ENCODE measurements around the gene CD209. TPM values are rescaled to one million over a fixed set of nuclear protein-coding genes. Genes with fewer than 3 reads are reported as not detected.
"Not testable (repeated sequence)": the region's sequence is repeated elsewhere in the genome, so short reads cannot be mapped to it uniquely, and the experiment has no call there.

CD209 gene, protein sequence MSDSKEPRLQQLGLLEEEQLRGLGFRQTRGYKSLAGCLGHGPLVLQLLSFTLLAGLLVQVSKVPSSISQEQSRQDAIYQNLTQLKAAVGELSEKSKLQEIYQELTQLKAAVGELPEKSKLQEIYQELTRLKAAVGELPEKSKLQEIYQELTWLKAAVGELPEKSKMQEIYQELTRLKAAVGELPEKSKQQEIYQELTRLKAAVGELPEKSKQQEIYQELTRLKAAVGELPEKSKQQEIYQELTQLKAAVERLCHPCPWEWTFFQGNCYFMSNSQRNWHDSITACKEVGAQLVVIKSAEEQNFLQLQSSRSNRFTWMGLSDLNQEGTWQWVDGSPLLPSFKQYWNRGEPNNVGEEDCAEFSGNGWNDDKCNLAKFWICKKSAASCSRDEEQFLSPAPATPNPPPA
- 7.0 TPM for total RNA-seq
- long read RNA-seq, full-length matches to known transcripts = 2 of 3 reads
- long read RNA-seq, partial matches to known transcripts = 1 of 3 reads
- long read RNA-seq, other reads (novel, unspliced or antisense) = 0 of 3 reads

DNA sequence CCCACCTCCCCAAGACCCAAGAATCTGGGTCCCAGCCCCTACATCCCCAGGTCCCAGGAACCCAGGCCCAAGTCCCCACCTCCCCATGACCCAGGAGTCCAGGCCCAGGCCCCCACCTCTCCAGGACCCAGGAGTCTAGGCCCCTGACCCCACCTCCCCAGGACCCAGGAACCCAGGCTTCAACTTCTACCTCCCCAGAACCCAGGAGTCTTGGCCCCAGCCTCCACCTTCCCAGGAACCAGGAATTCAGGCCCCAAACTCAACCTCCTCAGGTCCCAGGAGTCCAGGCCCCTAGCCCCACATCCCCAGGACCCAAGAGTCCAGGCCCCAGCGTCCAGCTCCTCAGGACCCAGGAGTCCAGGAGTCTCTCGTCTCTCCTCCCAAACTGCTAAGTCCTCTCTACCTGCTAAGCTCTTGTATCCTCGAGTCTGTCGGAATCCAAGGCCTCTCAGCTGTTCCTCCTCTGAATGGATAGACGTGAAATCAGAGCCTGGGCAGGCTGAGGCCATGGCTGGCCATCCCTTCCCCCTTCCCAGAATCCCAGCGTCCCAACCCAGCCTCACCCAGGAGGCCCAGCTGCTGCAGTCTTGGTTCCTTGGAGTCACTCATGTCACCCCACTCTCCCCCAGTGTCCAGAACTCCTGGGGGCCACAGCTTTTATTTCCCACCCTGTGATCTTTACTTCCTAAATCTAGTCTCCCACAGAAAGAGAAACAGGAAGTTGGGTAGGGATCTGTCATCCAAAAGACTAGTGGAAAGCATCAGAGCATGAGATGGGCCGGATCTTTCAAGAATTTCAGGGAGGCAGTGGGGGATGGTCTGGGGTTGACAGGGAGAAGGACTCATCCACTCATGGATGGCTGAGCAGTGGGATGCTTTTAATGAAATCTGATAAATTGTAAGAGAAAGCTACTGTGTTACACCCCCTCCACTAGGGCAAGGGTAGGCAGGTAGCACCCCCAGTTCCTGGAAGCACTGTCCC is at the start of gene CD209:
TSS of gene CD209 (minus strand) at position 632 of the 982 bp plus-strand sequence. CDS start at position 609, 23 bp downstream.
- H3K27ac ChIP-seq (replicated peaks) = peak within 1 kb of the TSS; percentile 30
- H3K9me3 ChIP-seq (replicated peaks) = peaks cover 5% of the 10 kb centered on the region
- TF ChIP-seq, protein P1, sequence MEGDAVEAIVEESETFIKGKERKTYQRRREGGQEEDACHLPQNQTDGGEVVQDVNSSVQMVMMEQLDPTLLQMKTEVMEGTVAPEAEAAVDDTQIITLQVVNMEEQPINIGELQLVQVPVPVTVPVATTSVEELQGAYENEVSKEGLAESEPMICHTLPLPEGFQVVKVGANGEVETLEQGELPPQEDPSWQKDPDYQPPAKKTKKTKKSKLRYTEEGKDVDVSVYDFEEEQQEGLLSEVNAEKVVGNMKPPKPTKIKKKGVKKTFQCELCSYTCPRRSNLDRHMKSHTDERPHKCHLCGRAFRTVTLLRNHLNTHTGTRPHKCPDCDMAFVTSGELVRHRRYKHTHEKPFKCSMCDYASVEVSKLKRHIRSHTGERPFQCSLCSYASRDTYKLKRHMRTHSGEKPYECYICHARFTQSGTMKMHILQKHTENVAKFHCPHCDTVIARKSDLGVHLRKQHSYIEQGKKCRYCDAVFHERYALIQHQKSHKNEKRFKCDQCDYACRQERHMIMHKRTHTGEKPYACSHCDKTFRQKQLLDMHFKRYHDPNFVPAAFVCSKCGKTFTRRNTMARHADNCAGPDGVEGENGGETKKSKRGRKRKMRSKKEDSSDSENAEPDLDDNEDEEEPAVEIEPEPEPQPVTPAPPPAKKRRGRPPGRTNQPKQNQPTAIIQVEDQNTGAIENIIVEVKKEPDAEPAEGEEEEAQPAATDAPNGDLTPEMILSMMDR (IDR thresholded peaks at IDR 0.05; ENCODE audit: borderline replicate concordance) = no peak
- no peaks in the 10 kb centered on the region for H3K36me3 ChIP-seq
- intact Hi-C loops (cut with micrococcal nuclease) = no loop called here
- DNase-seq = no peak
- H3K4me3 ChIP-seq = peak within 1 kb of the TSS; percentile 29
- H3K4me1 ChIP-seq = no peaks in the 10 kb centered on the region
- H3K27me3 ChIP-seq (ENCODE audit: low read depth) = peaks cover 69% of the 10 kb centered on the region

DNA sequence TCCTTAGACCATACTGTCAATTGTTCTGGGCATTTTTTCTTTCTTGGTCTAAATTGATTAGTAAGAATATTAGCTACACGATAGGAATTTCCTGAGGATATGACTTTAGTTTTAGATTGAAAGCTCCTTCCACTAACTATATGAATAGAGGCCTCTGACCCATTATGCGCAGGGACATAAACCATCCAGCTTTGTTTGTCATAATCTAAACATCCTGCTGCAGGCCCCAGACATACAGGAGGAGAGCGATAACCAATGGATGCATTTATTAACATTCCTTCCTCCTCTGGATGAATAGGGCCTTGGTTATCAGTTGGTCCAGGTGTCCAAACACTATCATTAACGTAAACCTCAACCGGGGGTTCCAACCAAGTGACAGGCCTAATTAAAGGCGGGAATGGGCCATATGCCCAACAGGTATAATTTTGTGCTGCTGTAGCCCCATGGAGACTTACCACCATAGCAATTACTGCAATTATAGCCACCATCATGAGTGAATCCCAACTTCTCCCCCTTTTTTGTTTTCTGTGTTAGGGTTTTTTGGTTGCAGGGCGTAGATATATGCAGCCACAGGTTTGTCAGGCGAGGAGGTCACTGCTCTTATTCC is 48.3 kb upstream of the CD209 start:
- Histone ChIP-seq H3K9me3 (replicated peaks) (peaks cover 12% of the 10 kb centered on the region), H3K27ac (replicated peaks) (no peak overlapping the region), H3K27me3 (ENCODE audit: low read depth) (peaks cover 63% of the 10 kb centered on the region), H3K4me3 (no peak overlapping the region), H3K36me3 (no peaks in the 10 kb centered on the region), H3K4me1 (peaks cover 5% of the 10 kb centered on the region)
- TF ChIP-seq, protein P1 (IDR thresholded peaks at IDR 0.05; ENCODE audit: borderline replicate concordance) = no peak
- intact Hi-C loops (cut with micrococcal nuclease) = loop anchor here (5.0 kb wide), 1 partner anchor 228 kb away; no protein-coding TSS in a partner anchor
- no peak for DNase-seq

DNA sequence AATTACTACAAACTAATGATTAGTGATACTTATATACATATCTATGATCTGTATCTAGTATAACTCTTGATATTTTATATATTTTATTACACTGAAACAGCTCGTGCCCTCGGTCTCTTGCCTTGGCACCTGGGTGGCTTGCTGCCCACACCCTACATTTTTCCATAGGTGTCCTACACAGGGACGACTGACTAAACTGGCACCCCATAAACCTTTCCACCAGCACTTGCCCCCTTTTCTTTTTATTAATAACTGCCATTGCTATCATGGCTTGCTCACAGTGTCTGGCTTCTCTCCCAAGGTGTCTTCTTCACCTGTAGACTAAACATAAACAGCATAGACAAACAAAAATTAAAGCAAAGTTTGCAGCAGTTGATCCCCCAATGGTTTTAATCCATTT is 46.2 kb upstream of the CD209 start:
- no peaks in the 10 kb centered on the region for H3K36me3 ChIP-seq
- H3K4me3 ChIP-seq = no peak overlapping the region
- TF ChIP-seq, protein P1 (IDR thresholded peaks at IDR 0.05; ENCODE audit: borderline replicate concordance) = no peak
- H3K27me3 ChIP-seq (ENCODE audit: low read depth) = peaks cover 76% of the 10 kb centered on the region
- peaks cover 9% of the 10 kb centered on the region for H3K9me3 ChIP-seq (replicated peaks)
- H3K4me1 ChIP-seq = no peaks in the 10 kb centered on the region
- H3K27ac ChIP-seq (replicated peaks) = no peak overlapping the region
- intact Hi-C loops (cut with micrococcal nuclease) = no loop called here
- DNase-seq = no peak

DNA sequence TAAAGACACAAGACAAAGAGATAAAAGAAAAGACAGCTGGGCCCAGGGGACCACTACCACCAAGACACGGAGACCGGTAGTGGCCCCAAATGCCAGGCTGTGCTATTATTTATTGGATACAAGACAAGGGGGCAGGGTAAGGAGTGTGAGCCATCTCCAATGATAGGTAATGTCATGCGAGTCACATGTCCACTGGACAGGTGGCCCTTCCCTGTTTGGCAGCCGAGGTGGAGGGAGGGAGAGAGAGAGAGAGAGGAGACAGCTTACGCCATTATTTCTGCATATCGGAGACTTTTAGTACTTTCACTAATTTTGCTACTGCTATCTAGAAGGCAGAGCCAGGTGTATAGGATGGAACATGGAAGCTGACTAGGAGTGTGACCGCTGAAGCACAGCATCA is 45.4 kb upstream of the CD209 start:
- H3K36me3 ChIP-seq; H3K9me3 ChIP-seq (replicated peaks); H3K4me1 ChIP-seq; H3K27ac ChIP-seq (replicated peaks); H3K4me3 ChIP-seq; DNase-seq; intact Hi-C loops (cut with micrococcal nuclease): not testable (repeated sequence)
- peaks cover 76% of the 10 kb centered on the region for H3K27me3 ChIP-seq (ENCODE audit: low read depth)

DNA sequence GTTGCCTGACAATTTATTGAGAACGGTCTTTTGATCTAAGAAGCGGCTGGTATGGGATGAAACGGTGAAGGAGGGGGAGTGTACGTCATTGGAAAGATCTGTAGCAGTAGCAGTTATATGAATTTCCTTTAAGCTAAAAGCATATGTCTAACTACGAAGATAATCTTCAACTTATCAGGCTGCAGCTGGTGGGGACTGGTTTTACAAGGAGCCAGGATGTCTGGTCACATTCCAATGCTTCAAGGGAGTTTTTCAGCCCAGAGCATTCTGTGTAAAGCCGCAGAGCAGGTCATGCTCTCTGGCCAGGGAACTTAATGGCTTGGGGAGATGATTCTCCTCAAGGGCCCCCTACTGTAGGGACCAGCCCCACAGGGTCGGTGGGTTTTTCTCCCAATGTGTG is 44.9 kb upstream of the CD209 start:
- no peaks in the 10 kb centered on the region for H3K4me1 ChIP-seq
- no peak overlapping the region for H3K27ac ChIP-seq (replicated peaks)
- no peaks in the 10 kb centered on the region for H3K36me3 ChIP-seq
- peaks cover 9% of the 10 kb centered on the region for H3K9me3 ChIP-seq (replicated peaks)
- DNase-seq = no peak
- TF ChIP-seq, protein P1 (IDR thresholded peaks at IDR 0.05; ENCODE audit: borderline replicate concordance) = no peak
- intact Hi-C loops (cut with micrococcal nuclease) = no loop called here
- H3K4me3 ChIP-seq = no peak overlapping the region
- peaks cover 76% of the 10 kb centered on the region for H3K27me3 ChIP-seq (ENCODE audit: low read depth)
